Measurements from ENCODE around the gene P3H1. TPM values are rescaled to one million over a fixed set of nuclear protein-coding genes. Genes with fewer than 3 reads are reported as not detected.

The P3H1 gene
- total and polyA plus RNA-seq, 2 donors (not counting 1 experiment from before 2014, with no cell fraction given): 42.2 to 51.3 TPM

DNA sequence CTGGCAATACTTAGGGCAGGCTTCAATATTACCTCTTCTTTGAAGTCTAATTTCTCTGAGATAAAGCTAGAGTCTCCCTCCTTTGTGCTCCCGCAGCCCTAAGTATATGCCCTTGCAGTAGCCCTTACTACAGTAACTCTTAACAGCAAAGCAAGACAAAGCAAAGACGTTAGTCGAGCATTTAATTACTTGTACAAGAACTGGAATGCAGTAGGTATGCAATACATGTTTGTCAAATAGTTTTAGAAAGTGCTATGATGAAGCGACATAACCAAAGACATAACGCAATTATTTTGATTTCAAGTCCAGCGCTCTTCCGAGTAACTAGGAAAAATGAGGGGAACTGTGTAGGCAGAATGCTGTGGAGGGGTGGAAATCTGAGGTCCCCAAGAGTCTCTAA, 1.6 kb downstream of the P3H1 start:
- Histone ChIP-seq H3K79me2 (ENCODE audit: control insufficient read depth, insufficient read depth, low read length) (peaks cover 75% of the 10 kb centered on the region), H3K9ac (ENCODE audit: low read length) (peak overlapping the region; percentile 80), H3K36me3 (replicated peaks in 1 of 2; ENCODE audit: control extremely low read depth in 1 of 2, control insufficient read depth in 1 of 2, extremely low read depth in 1 of 2, insufficient read depth in 2 of 2, low read length in 1 of 2) (peaks cover 0 to 2% of the 10 kb centered on the region in 2 experiments), H2AFZ (ENCODE audit: insufficient read depth, low read depth, low read length, poor library complexity, severe bottlenecking) (no peak overlapping the region), H3K4me2 (replicated peaks; ENCODE audit: low read depth, low read length, poor library complexity, severe bottlenecking) (peak overlapping the region; percentile 84), H3K27me3 (replicated peaks in 1 of 4; ENCODE audit: control extremely low read depth in 1 of 4, control insufficient read depth in 3 of 4, insufficient read depth in 4 of 4, low read length in 3 of 4) (no peaks in the 10 kb centered on the region), H3K9me3 (ENCODE audit: control extremely low read depth in 1 of 3, control insufficient read depth in 2 of 3, insufficient read depth in 1 of 3, low read length in 2 of 3) (no peaks in the 10 kb centered on the region), H3K4me3 (ENCODE audit: control extremely low read depth in 1 of 5, extremely low read depth in 1 of 5, insufficient read depth in 1 of 5, low read depth in 2 of 5, low read length in 4 of 5) (peak overlapping the region in 2 of 5 experiments; percentile 71 to 75), H4K20me1 (ENCODE audit: control insufficient read depth, insufficient read depth, low read length, poor library complexity, severe bottlenecking) (no peaks in the 10 kb centered on the region), H3K4me1 (ENCODE audit: control insufficient read depth in 2 of 2, insufficient read depth in 2 of 2, low read length in 2 of 2) (peaks cover 27 to 31% of the 10 kb centered on the region in 2 donors), H3K27ac (ENCODE audit: low read length in 2 of 2) (no peak overlapping the region)
- POLR2A ChIA-PET: no interaction called here
- DNase-seq: no peak
- H3K9me3 Mint-ChIP-seq (ENCODE audit: insufficient read depth): no peaks in the 10 kb centered on the region
- H3K27me3 Mint-ChIP-seq: no peaks in the 10 kb centered on the region
- TF ChIP-seq EZH2 (IDR thresholded peaks at IDR 0.05; ENCODE audit: borderline replicate concordance, insufficient read depth, low read depth, low read length, poor library complexity, severe bottlenecking): no peak
- TF ChIP-seq, protein P1, sequence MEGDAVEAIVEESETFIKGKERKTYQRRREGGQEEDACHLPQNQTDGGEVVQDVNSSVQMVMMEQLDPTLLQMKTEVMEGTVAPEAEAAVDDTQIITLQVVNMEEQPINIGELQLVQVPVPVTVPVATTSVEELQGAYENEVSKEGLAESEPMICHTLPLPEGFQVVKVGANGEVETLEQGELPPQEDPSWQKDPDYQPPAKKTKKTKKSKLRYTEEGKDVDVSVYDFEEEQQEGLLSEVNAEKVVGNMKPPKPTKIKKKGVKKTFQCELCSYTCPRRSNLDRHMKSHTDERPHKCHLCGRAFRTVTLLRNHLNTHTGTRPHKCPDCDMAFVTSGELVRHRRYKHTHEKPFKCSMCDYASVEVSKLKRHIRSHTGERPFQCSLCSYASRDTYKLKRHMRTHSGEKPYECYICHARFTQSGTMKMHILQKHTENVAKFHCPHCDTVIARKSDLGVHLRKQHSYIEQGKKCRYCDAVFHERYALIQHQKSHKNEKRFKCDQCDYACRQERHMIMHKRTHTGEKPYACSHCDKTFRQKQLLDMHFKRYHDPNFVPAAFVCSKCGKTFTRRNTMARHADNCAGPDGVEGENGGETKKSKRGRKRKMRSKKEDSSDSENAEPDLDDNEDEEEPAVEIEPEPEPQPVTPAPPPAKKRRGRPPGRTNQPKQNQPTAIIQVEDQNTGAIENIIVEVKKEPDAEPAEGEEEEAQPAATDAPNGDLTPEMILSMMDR (IDR thresholded peaks at IDR 0.05): no peak
- H3K27ac Mint-ChIP-seq: no peak overlapping the region
- ATAC-seq (ENCODE audit: low read depth): no peak
- no peak overlapping the region for H3K4me3 Mint-ChIP-seq
- peaks cover 19% of the 10 kb centered on the region for H3K4me1 Mint-ChIP-seq
- CTCF ChIA-PET: interaction anchor here (1.3 to 2.8 kb wide), 4 partner anchors 15 to 307 kb away, joined by 3 to 27 read pairs (median 10); partner anchors contain the start of gene YBX1
- WGBS (ENCODE audit: insufficient coverage): 100% methylated on average over 4 of the region's 7 CpGs
- intact Hi-C loops (cut with micrococcal nuclease): loop anchor here (5.0 to 10.0 kb wide), 3 partner anchors 602 to 1267 kb away; partner anchors contain the start of genes ELOVL1, IPO13 and SLC6A9

DNA sequence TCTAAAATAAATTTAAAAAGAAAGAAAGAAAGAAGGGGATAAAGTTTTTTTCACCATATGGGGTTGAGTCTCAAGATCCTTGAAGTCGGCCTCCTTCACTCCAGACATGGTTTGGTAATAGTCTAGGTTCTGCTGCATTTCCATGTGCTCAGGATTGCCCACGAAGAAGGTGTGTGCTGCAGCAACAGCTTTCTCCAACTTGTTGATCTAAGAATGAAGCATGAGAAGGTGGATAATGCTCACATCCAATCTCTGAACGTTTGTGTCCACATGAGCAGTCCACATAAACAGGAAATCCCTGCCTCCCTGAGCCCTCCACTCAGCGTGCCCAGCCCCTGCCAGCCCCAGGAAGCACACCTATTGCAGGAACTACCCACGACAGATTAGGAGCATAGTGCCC, 4.6 kb downstream of the P3H1 start:
- Histone ChIP-seq H3K27ac (ENCODE audit: low read length in 2 of 2) (no peak overlapping the region), H3K27me3 (replicated peaks in 1 of 4; ENCODE audit: control extremely low read depth in 1 of 4, control insufficient read depth in 3 of 4, insufficient read depth in 4 of 4, low read length in 3 of 4) (no peaks in the 10 kb centered on the region), H3K4me3 (ENCODE audit: control extremely low read depth in 1 of 5, extremely low read depth in 1 of 5, insufficient read depth in 1 of 5, low read depth in 2 of 5, low read length in 4 of 5) (no peak overlapping the region), H4K20me1 (ENCODE audit: control insufficient read depth, insufficient read depth, low read length, poor library complexity, severe bottlenecking) (no peaks in the 10 kb centered on the region), H2AFZ (ENCODE audit: insufficient read depth, low read depth, low read length, poor library complexity, severe bottlenecking) (no peak overlapping the region), H3K9me3 (ENCODE audit: control extremely low read depth in 1 of 3, control insufficient read depth in 2 of 3, insufficient read depth in 1 of 3, low read length in 2 of 3) (no peaks in the 10 kb centered on the region), H3K36me3 (replicated peaks in 1 of 2; ENCODE audit: control extremely low read depth in 1 of 2, control insufficient read depth in 1 of 2, extremely low read depth in 1 of 2, insufficient read depth in 2 of 2, low read length in 1 of 2) (peaks cover 2 to 6% of the 10 kb centered on the region in 2 experiments), H3K9ac (ENCODE audit: low read length) (no peak overlapping the region), H3K79me2 (ENCODE audit: control insufficient read depth, insufficient read depth, low read length) (peaks cover 45% of the 10 kb centered on the region), H3K4me1 (ENCODE audit: control insufficient read depth in 2 of 2, insufficient read depth in 2 of 2, low read length in 2 of 2) (peaks cover 30 to 38% of the 10 kb centered on the region in 2 donors), H3K4me2 (replicated peaks; ENCODE audit: low read depth, low read length, poor library complexity, severe bottlenecking) (no peak overlapping the region)
- Mint-ChIP-seq H3K4me3 (no peak overlapping the region), H3K4me1 (peaks cover 15% of the 10 kb centered on the region), H3K9me3 (ENCODE audit: insufficient read depth) (no peaks in the 10 kb centered on the region), H3K27ac (no peak overlapping the region), H3K27me3 (no peaks in the 10 kb centered on the region)
- ATAC-seq (ENCODE audit: low read depth) (no peak), DNase-seq (no peak)
- ChIA-PET POLR2A (no interaction called here), CTCF (no interaction called here)
- TF ChIP-seq, protein P1 (IDR thresholded peaks at IDR 0.05): no peak
- TF ChIP-seq EZH2 (IDR thresholded peaks at IDR 0.05; ENCODE audit: borderline replicate concordance, insufficient read depth, low read depth, low read length, poor library complexity, severe bottlenecking): no peak
- 56% methylated on average over 3 of the region's 5 CpGs for WGBS (ENCODE audit: insufficient coverage)
- intact Hi-C loops (cut with micrococcal nuclease): loop anchor here (10.0 kb wide), 1 partner anchor 1183 kb away; the partner anchor contains the start of gene IPO13

Data from B cell (primary cell).